A549 (cell line): ENCODE results near the gene GNPTG. TPM values are rescaled to one million over a fixed set of nuclear protein-coding genes. Genes with fewer than 3 reads are reported as not detected.

Experiments used
- ATAC-seq, 2 experiments: fragments of 200-7000 bp in 1 of 2; fragments of >200 bp in 1 of 2; cut with Nextera tagmentation in 1 of 2; cut with Tn5 transposase in 1 of 2; 3 replicates each; pipeline versions ENCODE4 v1.8.0 to v1.9.1; 2018 to 2020; ENCODE audit warnings: mild to moderate bottlenecking in 1 of 2, moderate library complexity in 1 of 2
- CTCF ChIA-PET: fragments of 300-600 bp; sonication (Branson Sonifier 250); formaldehyde crosslinking; extraction: SDS; loops from one replicate; lab custom pipeline; 2021; ENCODE audit warnings: antibody characterized with exemption, inconsistent platforms; lab: Yijun Ruan, JAX
- POLR2A ChIA-PET: fragments of 350-600 bp; formaldehyde crosslinking; extraction: SDS; loops from one replicate; lab custom pipeline; 2021; ENCODE audit warnings: antibody characterized with exemption, inconsistent platforms; lab: Yijun Ruan, JAX
- DNase-seq, 2 experiments: peaks; one replicate each; pipeline versions ENCODE4 v3.0.0 to v3.0.0-alpha.2; 2011 to 2016; ENCODE audit warnings: low read depth in 1 of 2, low spot score in 1 of 2
- FAIRE-seq: peaks from 2 replicates; lab custom pipeline; 2011; peaks lifted over from hg19 to GRCh38; lab: Jason Lieb, UNC
- H3K27ac ChIP-seq, 2 experiments: fragments of >200 bp; sonication (Bioruptor Twin); formaldehyde crosslinking; 3 replicates each; pipeline ENCODE4 v1.5.1; 2016 to 2017
- H3K4me1 ChIP-seq: fragments of >200 bp; sonication (Bioruptor Twin); formaldehyde crosslinking; 3 replicates; pipeline ENCODE4 v1.6.1; 2016
- H3K4me2 ChIP-seq: fragments of >200 bp; sonication (Bioruptor Twin); formaldehyde crosslinking; 3 replicates; pipeline ENCODE4 v1.6.1; 2016
- H3K4me3 ChIP-seq: fragments of >200 bp; sonication (Bioruptor Twin); formaldehyde crosslinking; 3 replicates; pipeline ENCODE4 v1.5.1; 2016
- H3K9me3 ChIP-seq: fragments of >200 bp; sonication (Bioruptor Twin); formaldehyde crosslinking; 3 replicates; pipeline ENCODE4 v1.6.1; 2016
- CBX2 ChIP-seq: fragments of 200-600 bp; sonication (generic); IDR thresholded peaks from 2 replicates; pipeline ENCODE4 v1.6.1; 2016; ENCODE audit warnings: low read depth, mild to moderate bottlenecking, borderline replicate concordance
- CBX8 ChIP-seq: fragments of 200-600 bp; sonication (generic); IDR thresholded peaks from 2 replicates; pipeline ENCODE4 v1.6.1; 2016
- CHD4 ChIP-seq: fragments of 200-600 bp; sonication (generic); IDR thresholded peaks from 2 replicates; pipeline ENCODE4 v1.6.1; 2016; ENCODE audit warnings: antibody characterized with exemption, mild to moderate bottlenecking, borderline replicate concordance
- EHMT2 ChIP-seq: fragments of 200-600 bp; sonication (generic); IDR thresholded peaks from 2 replicates; pipeline ENCODE4 v1.6.1; 2016; ENCODE audit warnings: antibody characterized with exemption, low read depth, mild to moderate bottlenecking, moderate library complexity
- EP300 ChIP-seq, 2 experiments: fragments of >200 bp; sonication (Bioruptor Twin); formaldehyde crosslinking; IDR thresholded peaks; 2 replicates in 1 of 2; 3 replicates in 1 of 2; pipeline ENCODE4 v1.6.1; 2016 to 2017
- FOSB ChIP-seq: fragments of 250-450 bp; sonication (Bioruptor Pico); IDR thresholded peaks from 2 replicates; pipeline ENCODE4 v1.5.0; 2020; ENCODE audit warnings: mild to moderate bottlenecking, moderate library complexity
- FOSL2 ChIP-seq, 2 experiments: fragments of 450-650 bp in 1 of 2; fragments of >200 bp in 1 of 2; sonication (Bioruptor Twin) in 1 of 2; formaldehyde crosslinking; IDR thresholded peaks; 2 replicates each; pipeline versions ENCODE4 v1.5.0 to v1.6.1; 2016 to 2020; ENCODE audit warnings: mild to moderate bottlenecking in 1 of 2, moderate library complexity in 1 of 2
- HDAC2 ChIP-seq: fragments of 200-600 bp; sonication (generic); IDR thresholded peaks from 2 replicates; pipeline ENCODE4 v1.6.1; 2016
- HEYL ChIP-seq: fragments of 250-450 bp; sonication (Bioruptor Pico); IDR thresholded peaks from 2 replicates; pipeline ENCODE4 v1.8.0; 2021; ENCODE audit warnings: mild to moderate bottlenecking, moderate library complexity
- JUN ChIP-seq, 2 experiments: fragments of >200 bp; sonication (Bioruptor Twin); formaldehyde crosslinking; IDR thresholded peaks; 2 replicates in 1 of 2; 3 replicates in 1 of 2; pipeline ENCODE4 v1.6.1; 2016 to 2017
- JUNB ChIP-seq: fragments of >200 bp; sonication (Bioruptor Twin); formaldehyde crosslinking; IDR thresholded peaks from 2 replicates; pipeline ENCODE4 v1.6.1; 2016
- KDM1A ChIP-seq: fragments of 200-600 bp; sonication (generic); IDR thresholded peaks from 2 replicates; pipeline ENCODE4 v1.6.1; 2016; ENCODE audit warnings: low read depth, mild to moderate bottlenecking
- MAFK ChIP-seq: fragments of 450-650 bp; IDR thresholded peaks from 2 replicates; pipeline ENCODE4 v1.6.1; 2014; ENCODE audit not compliant: partially characterized antibody
- RAD21 ChIP-seq, 2 experiments: fragments of >200 bp in 1 of 2; sonication (Bioruptor Twin) in 1 of 2; formaldehyde crosslinking in 1 of 2; IDR thresholded peaks in 1 of 2; conservative IDR thresholded peaks in 1 of 2; 2 replicates in 1 of 2; 3 replicates in 1 of 2; pipeline ENCODE4 v1.6.1; 2012 to 2018; ENCODE audit warnings: inconsistent platforms in 1 of 2
- TFCP2L1 ChIP-seq: fragments of 250-450 bp; sonication (Bioruptor Pico); IDR thresholded peaks from 2 replicates; pipeline ENCODE4 v1.5.0; 2021; ENCODE audit warnings: mild to moderate bottlenecking
- ZFP36 ChIP-seq: fragments of 450-650 bp; IDR thresholded peaks from 2 replicates; pipeline ENCODE4 v1.6.1; 2014; ENCODE audit warnings: borderline replicate concordance; ENCODE audit not compliant: partially characterized antibody
- ZNF302 ChIP-seq: fragments of 250-450 bp; sonication (Bioruptor Pico); IDR thresholded peaks from 2 replicates; pipeline ENCODE4 v1.9.0; 2021; ENCODE audit warnings: inconsistent platforms, mild to moderate bottlenecking, moderate library complexity
- ZSCAN20 ChIP-seq: fragments of 250-450 bp; sonication (Bioruptor Pico); IDR thresholded peaks from 2 replicates; pipeline ENCODE4 v1.8.0; 2022; ENCODE audit warnings: mild to moderate bottlenecking, moderate library complexity
- WGBS: methylation state at CpG from one replicate; pipeline ENCODE4 v1.1.6; 2017; ENCODE audit errors: missing lambda C conversion rate; 5-methylcytosine and 5-hydroxymethylcytosine counted together
- polyA plus RNA-seq, 4 experiments: library from polyadenylated mRNA; depleted of rRNA in 3 of 4; stranded (reverse); fragments of >200 nt; fragmentation: RNase III in 1 of 4; extraction: RNeasy Plus Mini Kit Qiagen cat#74134 plus additional on column Dnase treatment in 1 of 4; gene quantifications; 2 replicates in 3 of 4; 3 replicates in 1 of 4; pipeline ENCODE4 v1.2.3, GENCODE V29; 2011 to 2017
- TF ChIP-seq, protein P1 (sequence below): fragments of 150-350 bp; IDR thresholded peaks from 2 replicates; pipeline ENCODE4 v1.6.1; 2014; ENCODE audit warnings: low read depth, mild to moderate bottlenecking, low read length
- TF ChIP-seq, protein P2 (sequence below): IDR thresholded peaks from 2 replicates; pipeline ENCODE4 v1.6.1; 2012
- TF ChIP-seq, protein P3 (sequence below): IDR thresholded peaks from 2 replicates; pipeline ENCODE4 v1.6.1; 2012

GNPTG gene
- polyA plus RNA-seq, 2 of the 4 experiments (the other 2 are of a cell fraction), result 23.4 to 24.2 TPM

DNA sequence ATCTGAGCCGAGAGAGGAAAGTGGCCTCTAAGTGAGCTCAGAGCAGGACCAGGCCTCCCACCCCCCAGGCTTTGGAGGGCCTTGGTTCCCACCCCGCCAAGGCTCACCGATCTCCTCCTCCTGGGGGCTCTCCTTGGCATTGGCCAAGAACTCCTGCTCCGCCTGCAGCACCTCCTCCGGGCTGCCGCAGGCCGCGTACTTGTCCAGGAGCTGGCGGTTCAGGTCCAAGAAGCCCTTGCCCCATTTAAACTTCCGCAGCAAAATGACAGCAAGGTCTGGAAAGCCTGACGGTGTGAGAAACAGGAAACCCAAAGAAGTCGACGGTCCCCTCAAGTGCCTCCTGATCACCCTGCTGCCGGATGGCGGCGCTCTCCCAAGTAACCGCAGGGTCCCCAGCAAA is 1.8 kb upstream of the GNPTG start:
- TF ChIP-seq, protein P1, sequence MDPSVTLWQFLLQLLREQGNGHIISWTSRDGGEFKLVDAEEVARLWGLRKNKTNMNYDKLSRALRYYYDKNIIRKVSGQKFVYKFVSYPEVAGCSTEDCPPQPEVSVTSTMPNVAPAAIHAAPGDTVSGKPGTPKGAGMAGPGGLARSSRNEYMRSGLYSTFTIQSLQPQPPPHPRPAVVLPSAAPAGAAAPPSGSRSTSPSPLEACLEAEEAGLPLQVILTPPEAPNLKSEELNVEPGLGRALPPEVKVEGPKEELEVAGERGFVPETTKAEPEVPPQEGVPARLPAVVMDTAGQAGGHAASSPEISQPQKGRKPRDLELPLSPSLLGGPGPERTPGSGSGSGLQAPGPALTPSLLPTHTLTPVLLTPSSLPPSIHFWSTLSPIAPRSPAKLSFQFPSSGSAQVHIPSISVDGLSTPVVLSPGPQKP, result no peak
- no peak for TF ChIP-seq HDAC2
- TF ChIP-seq EP300 (IDR thresholded peaks at IDR 0.05), result no peak
- TF ChIP-seq JUNB, result no peak
- TF ChIP-seq CHD4, result no peak
- TF ChIP-seq ZSCAN20, result no peak
- no peak for TF ChIP-seq EHMT2
- no peak for TF ChIP-seq ZNF302 (CRISPR knock-in tag)
- no peak for TF ChIP-seq FOSL2 (IDR thresholded peaks at IDR 0.05)
- no peak for TF ChIP-seq FOSL2 (CRISPR knock-in tag; IDR thresholded peaks at IDR 0.05)
- no peak for TF ChIP-seq CBX8
- ChIA-PET CTCF (interaction anchor here (1.3 to 9.4 kb wide), 4 partner anchors 13 to 25 kb away, joined by 3 to 78 read pairs (median 24); no protein-coding TSS in a partner anchor), POLR2A (no interaction called here)
- Histone ChIP-seq H3K4me1 (peaks cover 10% of the 10 kb centered on the region), H3K4me3 (no peak overlapping the region), H3K9me3 (no peaks in the 10 kb centered on the region), H3K27ac (no peak overlapping the region), H3K4me2 (no peak overlapping the region)
- no peak for DNase-seq
- no peak for FAIRE-seq
- no peak for ATAC-seq
- WGBS, result 93% methylated on average over 14 of the region's 17 CpGs

DNA sequence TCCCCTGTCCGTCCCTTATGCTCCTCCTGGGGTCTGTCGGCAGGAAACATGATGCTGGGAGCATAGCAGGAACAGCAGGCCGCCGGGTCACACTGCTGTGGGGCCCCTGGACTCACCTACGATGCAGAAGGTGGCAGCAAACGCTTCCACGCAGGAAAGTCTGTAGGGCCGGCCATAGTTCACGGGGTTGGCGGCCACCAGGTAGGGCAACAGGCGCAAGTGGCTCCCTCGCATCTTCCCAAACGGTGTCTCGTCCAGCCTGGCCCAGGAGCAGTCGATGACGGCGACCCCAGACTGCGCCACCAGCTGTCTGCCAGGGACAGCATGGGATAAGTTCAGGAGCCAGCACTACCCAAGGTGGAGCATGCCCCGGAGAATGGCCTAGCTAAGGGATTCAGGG is 1.0 kb upstream of the GNPTG start:
- FAIRE-seq (no peak), ATAC-seq (no peak), DNase-seq (no peak)
- ChIA-PET CTCF (interaction anchor here (0.7 to 7.1 kb wide), 5 partner anchors 13 to 24 kb away, joined by 3 to 46 read pairs (median 3); no protein-coding TSS in a partner anchor), POLR2A (no interaction called here)
- Histone ChIP-seq H3K27ac (peak overlapping the region in 1 of 2 experiments; percentile 96; a peak in 4 of 6 replicates), H3K9me3 (no peaks in the 10 kb centered on the region), H3K4me1 (peaks cover 13% of the 10 kb centered on the region), H3K4me3 (peak overlapping the region; percentile 94)
- TF ChIP-seq CHD4 (no peak), FOSB (CRISPR knock-in tag) (no peak), EHMT2 (no peak), ZNF302 (CRISPR knock-in tag) (no peak), HEYL (CRISPR knock-in tag) (no peak), RAD21 (conservative IDR thresholded peaks at IDR 0.05 in 1 of 2, IDR thresholded peaks at IDR 0.05 in 1 of 2) (no peak)
- TF ChIP-seq, all 56 proteins: peak for 0
- 83% methylated on average over 19 of the region's 19 CpGs for WGBS
- H3K4me2 ChIP-seq, result peak overlapping the region; percentile 99

DNA sequence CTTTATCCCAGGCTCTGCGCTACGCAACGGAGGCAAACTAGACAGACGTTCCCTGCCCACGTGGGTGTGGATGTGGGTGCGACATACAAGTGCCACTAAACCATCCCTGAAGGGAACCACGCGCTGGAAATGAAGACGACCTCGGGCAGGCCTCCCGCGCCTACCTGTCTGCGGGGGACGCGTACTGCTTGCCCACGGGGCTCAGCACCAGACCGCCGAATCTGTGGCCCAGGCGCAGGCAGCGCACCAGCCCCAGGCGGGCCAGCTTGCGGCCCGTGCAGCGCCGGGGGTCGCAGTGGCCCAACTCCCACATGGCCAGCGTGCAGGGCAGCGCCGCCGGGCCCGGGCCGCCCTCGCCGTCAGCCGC is 533 bp upstream of the GNPTG start:
- no peak for TF ChIP-seq ZNF302 (CRISPR knock-in tag)
- TF ChIP-seq RAD21 (conservative IDR thresholded peaks at IDR 0.05 in 1 of 2, IDR thresholded peaks at IDR 0.05 in 1 of 2), result no peak
- TF ChIP-seq MAFK, result no peak
- TF ChIP-seq, protein P2, sequence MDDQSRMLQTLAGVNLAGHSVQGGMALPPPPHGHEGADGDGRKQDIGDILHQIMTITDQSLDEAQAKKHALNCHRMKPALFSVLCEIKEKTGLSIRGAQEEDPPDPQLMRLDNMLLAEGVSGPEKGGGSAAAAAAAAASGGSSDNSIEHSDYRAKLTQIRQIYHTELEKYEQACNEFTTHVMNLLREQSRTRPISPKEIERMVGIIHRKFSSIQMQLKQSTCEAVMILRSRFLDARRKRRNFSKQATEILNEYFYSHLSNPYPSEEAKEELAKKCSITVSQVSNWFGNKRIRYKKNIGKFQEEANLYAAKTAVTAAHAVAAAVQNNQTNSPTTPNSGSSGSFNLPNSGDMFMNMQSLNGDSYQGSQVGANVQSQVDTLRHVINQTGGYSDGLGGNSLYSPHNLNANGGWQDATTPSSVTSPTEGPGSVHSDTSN, result no peak
- TF ChIP-seq ZFP36, result no peak
- no peak for TF ChIP-seq CBX2
- no peak for TF ChIP-seq TFCP2L1 (CRISPR knock-in tag)
- TF ChIP-seq, protein P3, sequence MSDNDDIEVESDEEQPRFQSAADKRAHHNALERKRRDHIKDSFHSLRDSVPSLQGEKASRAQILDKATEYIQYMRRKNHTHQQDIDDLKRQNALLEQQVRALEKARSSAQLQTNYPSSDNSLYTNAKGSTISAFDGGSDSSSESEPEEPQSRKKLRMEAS, result no peak; the same call in 1 of the 2 replicates
- no peak for TF ChIP-seq FOSL2 (IDR thresholded peaks at IDR 0.05)
- TF ChIP-seq FOSL2 (CRISPR knock-in tag; IDR thresholded peaks at IDR 0.05), result no peak
- no peak for TF ChIP-seq KDM1A
- no peak for TF ChIP-seq JUN (IDR thresholded peaks at IDR 0.05)
- peak overlapping the region; percentile 92 to 96 for H3K27ac ChIP-seq
- CTCF ChIA-PET, result interaction anchor here (0.7 to 1.3 kb wide), 4 partner anchors 13 to 23 kb away, joined by 3 to 4 read pairs (median 3); no protein-coding TSS in a partner anchor
- H3K9me3 ChIP-seq, result no peaks in the 10 kb centered on the region
- DNase-seq (no peak), FAIRE-seq (no peak), ATAC-seq (no peak; a peak in 1 of 6 replicates)
- 5% methylated on average over 26 of the region's 35 CpGs for WGBS
- H3K4me2 ChIP-seq, result peak overlapping the region; percentile 99
- peaks cover 13% of the 10 kb centered on the region for H3K4me1 ChIP-seq
- POLR2A ChIA-PET, result no interaction called here
- H3K4me3 ChIP-seq, result peak overlapping the region; percentile 94
